CD4-positive, alpha-beta T cell treated with Interferon alpha-2 for 1 hour (primary cell): ENCODE data around the gene RBP5.

ENCODE experiments used
- DNase-seq, 2 donors: peaks; one replicate each; pipeline ENCODE4 v3.0.0-alpha.2; 2020 to 2022

RBP5 gene

GRCh38 chr12:7145671-7146070 lies 17.0 kb upstream of the RBP5 start:
- no peak for DNase-seq

DNA sequence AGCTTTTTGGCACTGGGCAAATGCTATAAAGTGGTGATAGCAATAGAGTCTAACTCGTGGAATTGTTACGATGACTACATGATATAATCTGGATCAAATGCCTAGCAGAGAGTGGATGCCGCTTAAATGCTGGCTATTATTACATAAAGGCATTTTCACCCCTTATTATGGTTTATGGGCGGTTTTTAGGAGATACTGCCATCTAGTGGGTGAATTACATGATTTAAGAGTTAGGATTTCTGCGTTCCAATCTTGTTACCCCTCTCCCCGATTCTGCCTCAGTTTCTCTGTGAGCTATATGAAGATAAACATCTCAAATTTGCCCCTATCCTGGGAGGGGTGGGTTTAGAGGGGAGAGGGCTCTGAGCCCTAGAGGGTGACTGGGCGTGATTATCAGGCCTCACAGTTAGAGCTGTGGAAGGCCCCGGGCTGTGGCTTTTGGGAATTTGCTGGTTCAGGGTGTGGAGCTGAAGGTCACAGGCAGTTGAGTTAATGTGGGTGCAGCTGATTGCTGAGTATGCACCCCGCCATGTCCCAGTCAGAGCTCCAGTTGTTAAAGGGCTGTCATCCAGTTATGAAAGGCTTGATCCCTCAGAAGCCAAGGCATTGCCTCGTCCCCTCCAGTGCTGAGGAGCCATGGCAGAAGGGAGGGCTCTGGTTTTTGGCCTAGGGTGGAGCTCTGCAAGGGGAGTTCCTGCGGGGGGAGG lies 15.9 kb upstream of the RBP5 start:
- DNase-seq: peak in 1 of 2 donors; percentile 44

DNA sequence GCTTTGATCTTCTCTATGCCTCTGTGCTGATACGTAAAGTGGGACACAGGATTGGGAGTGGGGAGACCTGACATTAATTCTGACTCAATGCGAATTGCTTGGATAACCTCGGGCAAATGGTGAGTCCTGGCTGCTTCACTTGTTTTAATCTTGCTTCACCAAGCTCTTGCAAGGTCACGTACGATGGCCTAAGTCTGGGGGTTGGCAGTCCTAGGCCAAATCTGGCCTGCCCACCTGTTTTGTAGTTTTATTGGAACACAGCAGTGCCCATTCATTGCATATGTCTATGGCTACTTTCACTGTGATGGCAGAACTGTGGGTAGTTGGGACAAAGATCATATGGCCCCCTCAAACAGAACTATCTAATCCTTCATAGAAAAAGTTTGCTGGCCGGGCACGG lies 14.9 kb upstream of the RBP5 start:
- no peak for DNase-seq

- DNase-seq: no peak
These were observed 14.2 kb upstream of the RBP5 start for GRCh38 chr12:7142809-7143465.

DNA sequence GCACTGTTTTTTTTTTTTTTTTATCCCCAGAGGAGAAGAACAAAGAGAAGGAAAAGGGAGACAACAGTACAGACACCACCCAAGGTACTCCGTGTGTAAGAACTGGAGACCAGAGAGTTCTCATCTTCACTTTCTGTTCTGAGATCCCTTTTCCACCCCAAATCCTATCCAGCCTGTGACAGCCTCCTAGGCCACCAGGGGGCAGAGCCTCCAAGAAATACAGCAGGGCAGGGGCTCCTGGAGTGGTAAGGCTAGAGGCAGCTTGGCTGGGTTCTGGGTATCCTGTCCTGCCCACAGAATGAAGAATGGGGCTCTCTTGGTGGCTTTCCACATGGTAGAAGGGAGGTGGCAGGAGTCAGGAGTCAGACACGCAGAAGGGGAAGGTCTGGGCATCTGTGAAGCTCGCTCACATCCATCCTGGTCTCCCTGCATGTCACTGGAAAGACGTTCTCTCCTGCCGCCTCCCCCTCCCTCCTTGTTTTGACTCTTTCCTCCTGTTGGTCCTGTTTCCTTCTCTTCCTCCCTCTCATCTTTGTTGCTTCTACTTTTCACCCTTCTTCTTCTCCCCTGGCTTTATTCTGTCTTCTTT lies 13.5 kb upstream of the RBP5 start:
- peak; percentile 38 to 68 for DNase-seq

DNA sequence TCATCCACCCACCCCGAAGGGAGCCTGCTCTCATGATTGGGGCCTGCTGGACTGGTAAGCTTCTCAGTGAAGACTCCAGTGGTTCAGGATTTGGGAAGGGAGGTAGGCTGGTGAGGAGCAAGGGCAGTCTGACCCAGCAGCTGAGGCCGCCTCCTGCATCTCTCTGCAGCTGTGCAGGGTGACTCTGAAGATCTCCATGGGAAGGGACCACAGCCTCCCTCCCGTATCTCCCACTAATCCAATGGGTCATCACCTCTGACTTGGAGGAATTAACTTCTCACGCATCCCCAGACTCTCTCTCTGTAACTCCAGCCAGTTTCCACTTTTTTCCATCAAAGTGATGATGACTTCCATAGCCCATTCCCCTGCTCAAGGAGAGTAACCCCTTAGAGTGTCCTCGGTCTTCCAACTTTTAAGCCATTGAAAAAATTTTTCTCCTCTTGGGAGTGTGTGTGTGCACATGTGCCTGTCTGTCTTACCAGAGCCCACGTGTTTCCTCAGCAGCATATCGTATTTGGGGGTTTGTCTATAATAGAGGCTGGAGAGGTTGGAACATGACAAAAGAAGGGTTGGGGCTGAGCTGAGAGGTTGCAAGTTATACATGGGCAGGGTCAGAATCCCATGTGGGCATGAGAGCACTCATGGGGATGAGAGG lies 12.8 kb upstream of the RBP5 start:
- no peak for DNase-seq

DNA sequence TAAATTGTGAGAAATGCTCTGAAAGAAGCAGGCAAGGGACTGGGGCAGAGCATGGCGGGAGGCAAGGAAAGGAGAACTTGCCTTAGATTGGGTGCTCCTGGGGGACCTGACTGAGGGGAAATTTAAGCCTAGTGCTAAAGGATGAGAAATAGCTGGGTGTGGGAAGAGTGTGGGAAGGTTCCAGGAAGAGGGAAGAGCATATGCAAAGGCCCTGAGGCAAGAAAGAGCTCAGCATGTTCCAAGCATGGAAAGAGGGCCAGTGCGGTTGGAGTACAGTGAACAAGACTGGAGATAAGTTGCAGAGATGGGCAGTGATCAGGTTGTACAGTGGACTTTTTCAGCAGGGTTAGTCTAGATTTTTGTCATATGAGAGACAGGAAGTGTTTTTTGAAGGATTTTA lies 10.5 kb upstream of the RBP5 start:
- DNase-seq: no peak

GRCh38 chr12:7137908-7138307 lies 9.2 kb upstream of the RBP5 start:
- DNase-seq: no peak

GRCh38 chr12:7136676-7137075 lies 8.0 kb upstream of the RBP5 start:
- no peak for DNase-seq

DNA sequence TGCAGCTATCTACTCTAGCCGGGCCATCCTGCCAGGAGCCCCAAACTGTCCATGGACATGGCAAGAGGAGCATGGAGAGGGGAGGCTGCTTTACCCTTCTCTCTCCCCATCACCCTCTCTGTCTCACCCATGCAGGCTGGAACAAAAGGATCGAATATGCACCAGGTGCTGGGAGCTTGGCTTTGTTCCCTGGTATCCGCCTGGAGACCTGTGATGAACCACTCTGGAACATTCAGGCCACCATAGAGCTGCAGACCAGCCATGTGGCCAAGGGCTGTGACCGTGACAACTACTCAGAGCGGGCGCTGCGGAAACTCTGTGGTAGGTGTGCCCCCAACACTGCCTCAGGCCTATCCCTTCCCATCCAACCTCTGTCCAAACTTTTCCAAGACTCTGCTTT lies 7.4 kb upstream of the RBP5 start:
- DNase-seq: no peak

GRCh38 chr12:7134396-7135166 lies 5.9 kb upstream of the RBP5 start:
- no peak for DNase-seq

- peak in 1 of 2 donors; percentile 40 for DNase-seq
These were observed 2.8 kb upstream of the RBP5 start for GRCh38 chr12:7131502-7131866.

DNA sequence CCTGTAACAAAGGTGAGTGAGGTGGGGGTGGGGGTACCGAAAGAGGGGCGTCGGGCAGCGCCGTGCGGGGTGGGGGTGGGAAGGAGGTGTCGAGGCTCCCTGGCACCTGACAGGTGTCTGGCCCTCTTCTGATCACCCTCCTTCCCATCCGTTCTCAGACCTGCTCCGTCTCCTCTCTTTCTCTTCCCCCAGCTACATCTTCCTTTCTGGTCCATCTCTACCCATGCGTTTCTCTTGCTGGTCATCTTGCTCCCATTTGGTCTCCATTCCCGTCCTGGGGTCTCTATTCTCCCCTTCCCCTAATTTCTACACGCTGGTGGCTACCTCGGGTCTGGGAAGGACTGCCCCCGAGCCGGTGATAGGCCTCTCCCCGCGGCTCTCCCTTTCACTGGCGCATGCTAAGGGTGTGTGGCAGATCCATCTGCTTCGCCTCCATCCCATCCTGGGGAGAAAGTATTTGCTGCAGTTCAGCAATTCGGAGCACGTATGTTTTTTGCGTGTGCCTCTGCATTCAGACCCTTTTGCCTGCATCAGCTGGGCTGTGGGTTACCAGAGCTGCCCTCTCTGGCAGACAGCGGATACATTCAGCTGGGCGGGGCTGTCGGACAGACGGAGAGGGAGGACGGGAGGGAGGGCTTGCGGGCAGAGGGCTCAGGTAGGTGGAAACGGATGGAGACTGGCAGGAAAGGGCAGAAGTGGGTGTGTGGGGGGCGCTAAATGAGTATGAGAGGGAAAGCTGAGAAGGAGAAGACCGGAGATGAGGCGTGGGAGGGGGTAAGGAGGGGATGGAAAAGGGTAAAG lies 2.2 kb upstream of the RBP5 start:
- DNase-seq: peak; percentile 45 to 66

- DNase-seq: peak; percentile 83 to 92
These were observed 1.4 kb upstream of the RBP5 start, which contains the start of gene CLSTN3 for GRCh38 chr12:7129872-7130691. CLSTN3 (plus strand) TSS chr12:7130371; CDS start chr12:7130649, 278 bp downstream.

- DNase-seq: peak in 1 of 2 donors; percentile 22
These were observed 690 bp upstream of the RBP5 start for GRCh38 chr12:7129287-7129871.

DNA sequence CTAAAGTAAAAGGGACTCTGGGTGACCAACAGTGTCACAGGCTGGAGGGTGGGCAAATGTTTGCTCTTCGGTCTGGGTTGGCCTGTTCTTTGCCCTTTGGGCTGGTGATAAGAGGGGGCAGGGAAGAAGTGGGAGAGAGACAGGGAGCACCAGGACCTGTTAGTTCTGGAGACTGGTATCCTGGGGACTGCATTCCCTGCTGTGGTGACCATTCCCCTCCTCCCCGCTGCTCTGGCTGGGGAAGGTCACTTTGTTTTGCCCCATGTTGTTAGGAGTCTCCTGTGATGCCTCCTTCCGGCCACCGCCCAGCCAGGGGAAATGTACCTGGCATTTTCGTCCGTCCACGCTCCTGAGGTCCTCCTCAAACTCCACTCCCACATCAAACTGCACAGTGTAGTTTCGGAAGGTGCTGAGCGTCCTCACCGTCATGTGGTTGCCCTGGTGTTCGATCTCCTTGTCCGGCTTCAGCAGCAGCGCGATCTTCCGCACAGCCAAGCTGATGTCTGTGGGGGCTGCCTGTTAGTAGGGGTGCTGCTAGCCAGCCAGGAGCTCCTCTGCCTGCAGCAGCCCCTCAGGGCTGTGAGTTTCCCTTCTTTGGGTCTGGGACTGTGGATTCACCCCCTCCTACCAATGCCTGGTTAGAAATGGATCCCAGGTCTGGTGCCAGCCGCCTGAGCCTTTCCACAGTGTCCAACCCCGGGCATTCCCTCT lies 618 bp downstream of the RBP5 start:
- no peak for DNase-seq

DNA sequence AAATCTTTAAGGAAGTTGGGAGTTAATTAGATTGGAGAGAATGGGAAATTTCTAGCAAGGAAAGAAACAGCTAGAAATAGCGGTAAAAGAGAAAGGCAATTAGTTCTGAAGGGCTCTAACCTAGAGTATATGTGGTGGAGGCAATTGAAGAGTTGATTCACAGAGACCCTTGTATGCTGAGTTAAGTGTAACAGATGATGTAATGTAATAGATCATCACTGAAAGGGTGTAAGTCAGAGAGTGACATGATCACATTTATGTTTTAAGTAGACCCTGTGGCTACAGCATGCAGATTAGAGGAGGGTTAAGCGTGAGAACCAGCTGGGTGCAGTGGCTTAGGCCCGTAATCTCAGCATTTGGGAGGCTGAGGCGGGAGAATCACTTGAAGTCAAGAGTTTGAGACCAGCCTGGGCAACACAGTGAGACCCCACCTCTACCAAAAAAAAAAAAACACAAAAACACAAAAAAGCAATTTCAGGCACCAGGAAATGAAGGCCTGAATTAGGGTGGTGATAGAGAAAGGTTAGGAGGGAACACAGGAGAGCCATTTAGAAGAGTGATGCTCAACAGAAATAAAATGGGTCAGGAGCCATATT lies 3.0 kb downstream of the RBP5 start:
- DNase-seq: no peak

GRCh38 chr12:7123806-7124522 lies 4.7 kb downstream of the RBP5 start:
- DNase-seq: no peak
